IPS-NIHi11 (cell line): Measurements from ENCODE around the gene EFNA2.

Experiments
- DNase-seq: peaks from one replicate; pipeline ENCODE4 v3.0.0; 2012; ENCODE audit warnings: mixed read lengths, low spot score

Gene EFNA2

DNA sequence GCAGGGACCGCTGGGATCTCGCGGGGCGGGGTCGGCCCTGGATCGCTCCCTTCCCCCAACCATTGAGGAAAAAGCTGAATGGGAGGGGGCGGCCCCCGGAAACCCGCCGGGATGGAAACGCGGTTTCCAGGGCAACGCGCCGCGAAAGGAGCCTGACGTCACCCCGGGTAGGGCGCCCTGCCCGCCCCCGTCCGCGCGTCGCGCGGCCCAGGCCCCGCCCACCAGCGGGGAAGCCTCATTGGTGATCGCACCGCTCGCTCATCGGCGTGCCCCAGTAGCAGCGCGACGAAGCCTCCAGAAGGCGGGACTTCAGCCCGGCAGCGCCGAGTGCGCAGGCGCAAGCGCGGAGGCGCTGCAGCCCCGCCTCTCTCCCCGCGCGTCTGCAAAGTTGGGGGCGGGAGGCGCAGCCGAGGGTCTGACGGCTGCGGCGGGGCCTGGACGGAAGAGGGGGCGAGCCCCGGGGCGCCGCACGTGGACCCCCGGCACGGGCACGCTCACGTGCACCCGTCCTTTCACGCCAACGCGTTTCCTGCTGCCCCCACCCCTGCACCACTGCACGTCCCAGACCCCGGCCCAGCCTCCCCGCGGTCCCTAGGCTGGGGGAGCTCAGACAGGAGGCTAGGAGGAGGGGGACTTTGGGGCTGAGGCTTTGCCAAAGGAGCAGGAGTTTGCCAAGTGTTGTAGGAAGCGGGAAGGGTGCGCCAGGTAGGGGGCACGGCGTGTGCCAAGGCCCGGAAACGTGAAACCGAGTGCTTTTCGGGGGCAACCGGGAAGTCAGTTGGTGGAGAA lies 24.7 kb upstream of the EFNA2 start:
- DNase-seq: peak; percentile 90

DNA sequence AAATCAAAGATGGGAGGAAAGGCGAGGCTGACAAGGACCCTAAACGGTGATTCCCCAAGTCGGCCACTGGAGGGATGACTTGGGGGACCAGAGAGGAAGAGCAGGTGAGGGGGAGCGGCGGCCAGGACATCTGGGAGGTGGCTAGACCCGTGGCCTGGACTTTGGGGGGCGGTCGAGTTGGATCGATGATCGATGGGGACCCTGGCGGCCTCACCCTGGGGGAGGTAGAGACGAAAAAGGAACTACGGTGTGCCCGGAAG lies 24.2 kb upstream of the EFNA2 start:
- DNase-seq: no peak

DNA sequence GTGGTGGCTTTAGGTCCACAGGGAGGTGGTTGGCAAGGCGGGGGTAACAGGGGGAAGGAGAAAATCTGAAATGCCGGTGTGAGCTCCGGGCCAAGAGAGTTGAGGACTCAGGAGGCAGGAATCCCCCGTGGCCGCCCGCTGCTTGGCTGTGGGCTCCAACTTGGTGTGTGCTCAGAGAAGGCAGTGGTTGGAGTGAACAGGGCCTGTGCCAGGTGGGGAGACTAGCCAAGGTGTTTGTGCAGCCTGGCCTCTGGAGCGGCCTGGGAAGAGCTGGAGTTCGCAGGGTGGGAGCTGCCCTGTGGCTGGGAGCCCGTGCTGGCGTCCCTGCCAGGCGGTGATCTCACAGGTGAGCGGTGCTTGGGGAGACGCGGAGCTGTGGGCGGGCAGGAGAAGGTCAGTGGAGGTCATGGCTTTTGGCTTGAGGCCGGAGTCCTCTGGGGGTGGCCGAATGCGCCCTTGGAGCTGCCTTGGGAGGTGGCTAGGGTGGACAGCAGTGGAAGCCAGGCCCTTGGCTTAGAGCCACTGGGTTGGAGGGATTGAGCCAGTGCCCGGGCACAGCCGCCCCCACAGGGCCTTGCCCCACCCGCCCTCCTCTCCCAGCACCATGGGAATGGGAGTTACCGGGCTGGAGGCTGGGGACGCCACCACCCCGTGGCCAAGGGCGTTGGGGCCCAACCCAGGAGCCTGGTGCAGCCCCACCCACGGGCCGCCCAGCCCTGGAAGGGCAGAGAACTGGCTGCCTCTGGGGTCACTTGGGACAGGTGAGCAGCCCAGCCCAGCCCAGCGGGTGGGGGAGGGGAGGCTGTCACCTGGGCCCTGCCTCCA lies 23.7 kb upstream of the EFNA2 start:
- no peak for DNase-seq

DNA sequence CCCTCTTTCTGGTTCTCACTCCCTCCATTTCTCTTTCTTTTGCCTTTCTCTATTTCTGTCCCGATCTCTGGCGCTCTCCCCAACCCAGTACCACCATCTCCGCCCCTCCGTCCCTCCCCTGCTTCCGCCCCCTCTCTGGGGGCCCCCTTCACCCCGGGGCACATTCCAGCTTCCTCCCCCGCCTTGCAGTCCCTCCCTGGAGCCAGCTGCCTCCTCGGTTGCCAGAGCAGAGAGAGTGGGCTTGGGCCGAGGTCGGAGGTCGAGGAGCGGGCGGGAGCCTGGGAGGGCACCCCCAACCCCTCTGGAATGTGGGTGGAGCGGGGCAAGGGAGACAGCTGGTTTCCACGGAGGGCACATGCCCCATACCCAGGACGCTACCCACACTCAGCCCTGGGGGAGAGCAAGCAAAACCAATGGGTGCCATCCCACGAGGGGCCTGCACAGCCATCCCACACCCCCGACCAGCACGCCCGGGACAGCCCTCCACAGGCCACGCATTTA lies 23.0 kb upstream of the EFNA2 start:
- DNase-seq: no peak

DNA sequence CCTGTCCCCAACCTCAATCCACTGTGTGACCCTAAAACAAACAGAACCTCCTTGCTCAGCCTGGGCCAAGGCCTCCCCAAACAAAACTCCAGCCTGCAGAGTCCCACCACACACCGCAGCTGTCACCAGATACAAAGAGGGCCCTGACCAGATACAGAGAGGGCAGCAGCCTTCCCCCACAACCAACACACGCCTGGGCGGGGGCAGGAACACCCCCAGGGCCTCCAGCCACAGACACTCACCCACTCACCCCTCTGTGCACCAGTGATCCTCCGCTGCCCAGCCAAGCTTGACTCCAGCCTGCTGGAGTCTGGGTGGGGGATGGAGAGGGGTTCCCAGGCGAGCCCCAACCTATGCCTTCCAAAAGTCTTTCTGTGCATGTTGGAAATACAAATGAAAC lies 22.5 kb upstream of the EFNA2 start:
- DNase-seq: no peak

DNA sequence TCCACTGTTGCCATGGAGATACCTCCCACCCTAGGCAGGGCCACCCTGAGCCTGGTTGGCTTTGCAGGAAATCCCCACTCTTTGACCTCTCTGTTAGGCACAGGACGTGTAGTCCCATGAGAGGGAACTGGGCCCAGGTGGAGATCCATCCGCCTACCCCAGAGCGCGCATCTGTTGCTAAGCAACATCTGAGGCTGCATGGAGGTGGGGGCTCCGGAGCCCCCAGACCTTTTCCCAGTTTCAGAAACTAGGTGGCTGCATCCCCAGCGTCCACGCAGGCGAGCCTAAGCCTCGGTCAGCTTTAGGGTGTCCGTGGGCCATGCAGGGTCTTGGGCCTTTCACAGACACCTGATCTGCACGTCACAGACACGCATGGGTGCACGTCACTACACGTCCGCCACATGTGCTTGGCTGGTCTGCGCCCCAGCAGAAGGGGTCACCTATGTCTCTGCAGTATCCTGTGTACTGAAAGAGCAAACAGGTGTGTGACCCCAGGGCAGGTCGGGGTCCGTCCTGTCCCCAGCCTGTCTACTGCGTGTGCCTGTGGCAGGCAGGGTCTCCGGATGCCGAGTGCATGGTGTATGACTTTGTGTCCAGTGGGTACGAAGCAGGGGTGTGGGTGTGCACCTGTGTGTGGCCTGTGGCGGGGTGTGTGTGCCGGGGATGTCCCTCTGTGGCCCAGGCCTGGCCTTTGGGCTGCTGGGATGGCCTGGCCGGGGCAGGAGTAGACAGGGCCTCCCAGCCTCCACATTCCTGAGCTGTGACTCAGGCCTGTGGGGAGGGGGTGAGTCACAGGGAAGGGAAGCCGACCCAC lies 20.7 kb upstream of the EFNA2 start:
- DNase-seq: no peak

DNA sequence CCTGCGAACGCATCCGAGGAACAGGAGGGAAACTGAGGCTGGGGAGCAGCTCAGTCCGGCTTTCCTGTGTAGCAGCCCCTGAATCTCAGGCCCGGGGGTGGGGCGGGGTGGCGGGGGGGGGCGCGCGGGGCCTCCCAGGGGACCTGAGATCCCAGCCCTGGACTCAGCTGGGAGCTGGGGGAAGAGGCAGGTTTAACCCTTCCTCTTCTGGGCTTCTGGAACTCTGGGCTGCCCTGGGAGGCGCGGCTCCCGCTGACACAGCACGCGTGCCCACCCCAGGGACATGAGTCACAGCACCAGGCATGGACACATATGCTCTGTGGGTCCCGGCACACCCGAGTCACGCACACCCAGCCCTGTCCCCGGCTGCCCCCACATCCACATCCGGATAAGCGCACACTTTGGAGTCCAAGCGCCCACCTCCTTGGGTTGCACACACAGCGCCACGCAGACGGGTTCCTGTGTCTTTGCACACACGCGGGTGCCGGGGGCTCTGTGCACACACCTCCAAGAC lies 20.0 kb upstream of the EFNA2 start:
- no peak for DNase-seq

DNA sequence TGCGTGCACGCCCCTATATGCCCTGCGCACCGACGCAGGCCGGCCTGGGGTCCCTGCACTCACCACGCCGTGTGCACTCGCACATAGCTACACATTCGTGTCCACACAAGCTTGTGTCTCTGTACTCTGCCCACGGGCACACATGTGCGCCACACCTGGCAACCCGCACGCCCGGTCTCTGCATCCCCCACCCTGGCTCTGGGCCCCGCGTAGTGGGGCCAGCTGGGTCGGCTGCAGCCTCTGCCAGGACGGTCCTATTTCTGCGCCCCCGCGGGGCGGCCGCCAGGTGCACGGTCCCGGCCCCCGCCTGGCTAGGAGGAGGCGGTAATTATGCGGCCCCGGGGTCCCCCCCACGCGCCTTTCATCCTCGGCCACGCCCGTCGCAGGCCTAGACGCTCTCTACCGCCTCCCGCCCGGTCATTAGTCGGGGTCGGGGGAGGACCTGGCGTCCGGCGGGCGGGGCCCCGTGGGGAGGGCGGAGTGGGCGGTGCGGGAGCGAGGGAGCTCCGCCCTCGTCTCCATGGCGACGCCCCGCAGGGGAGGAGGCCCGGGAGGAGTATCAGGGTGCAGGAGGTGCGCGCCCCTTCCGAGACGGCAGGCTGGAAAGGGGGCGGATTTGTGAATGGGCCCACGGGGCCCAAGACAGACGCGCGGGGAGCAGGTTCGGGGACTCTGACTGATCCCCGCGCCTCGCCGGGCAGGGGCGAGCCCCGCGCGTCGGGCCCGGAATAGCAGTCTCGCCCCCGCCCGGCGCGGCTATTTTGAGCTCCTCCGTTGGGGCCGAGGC lies 19.4 kb upstream of the EFNA2 start:
- peak; percentile 71 for DNase-seq

DNA sequence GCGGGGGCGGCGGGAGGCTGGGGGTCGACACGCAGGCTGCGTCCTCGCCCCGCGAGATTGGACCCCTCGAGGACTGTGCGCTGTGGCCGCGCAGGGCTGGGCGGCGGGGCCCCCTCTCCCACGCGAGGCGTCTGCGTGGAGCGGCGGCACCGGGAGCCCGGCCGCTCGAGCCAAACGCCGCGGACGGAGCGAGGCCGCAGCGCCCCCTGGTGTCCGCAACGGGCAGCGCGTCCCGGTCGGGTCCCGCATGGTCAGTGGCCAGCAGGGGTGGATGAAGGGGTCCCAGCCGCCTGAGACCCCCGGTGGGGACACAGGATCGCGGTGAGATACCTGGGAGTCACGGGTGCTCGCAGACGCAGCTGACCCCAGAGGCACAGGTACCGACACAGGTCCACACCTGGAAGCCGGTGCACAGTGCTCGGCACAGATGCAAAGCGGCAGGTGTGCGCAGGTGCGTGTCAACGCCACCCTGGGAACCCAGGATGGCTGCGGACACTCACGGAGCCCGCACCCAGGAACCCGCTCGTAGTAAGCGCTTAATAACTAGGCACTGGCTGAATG lies 18.7 kb upstream of the EFNA2 start:
- no peak for DNase-seq

DNA sequence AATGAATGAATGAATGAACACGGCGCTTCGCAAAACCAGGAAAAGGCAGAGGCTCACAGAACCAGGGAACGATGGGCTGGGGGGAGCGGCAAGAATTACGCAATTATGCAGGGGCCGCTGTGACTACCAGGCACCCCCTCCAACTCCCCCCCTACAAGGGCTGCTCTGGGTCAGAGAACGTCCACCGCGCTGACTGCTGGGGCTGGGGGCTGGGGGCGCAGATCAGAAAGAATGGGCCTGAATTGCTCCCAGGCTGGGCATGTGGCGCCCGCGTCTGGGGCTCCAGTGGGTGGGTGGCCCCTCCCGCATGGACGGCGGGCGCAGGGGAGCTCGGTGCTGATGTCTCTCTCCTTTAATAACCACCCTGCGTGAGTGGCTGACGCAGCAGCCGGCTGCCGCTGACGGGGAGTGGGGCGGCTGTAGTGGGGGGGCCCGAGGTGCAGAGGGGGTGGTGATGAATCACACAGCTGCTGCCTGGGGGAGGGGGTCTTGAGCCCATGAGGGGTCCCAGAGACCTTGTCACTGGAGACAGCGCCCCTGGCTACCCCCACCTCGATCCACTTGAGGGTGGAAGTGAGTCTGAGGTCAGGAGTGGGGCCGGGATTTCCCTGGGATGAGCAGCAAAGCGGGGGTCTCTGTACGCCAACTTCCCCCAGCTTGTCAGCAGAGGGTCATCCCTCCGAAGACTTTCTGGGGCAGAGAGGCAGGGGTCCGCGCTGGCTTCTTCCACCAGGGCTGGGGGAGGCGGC lies 18.0 kb upstream of the EFNA2 start:
- DNase-seq: no peak

DNA sequence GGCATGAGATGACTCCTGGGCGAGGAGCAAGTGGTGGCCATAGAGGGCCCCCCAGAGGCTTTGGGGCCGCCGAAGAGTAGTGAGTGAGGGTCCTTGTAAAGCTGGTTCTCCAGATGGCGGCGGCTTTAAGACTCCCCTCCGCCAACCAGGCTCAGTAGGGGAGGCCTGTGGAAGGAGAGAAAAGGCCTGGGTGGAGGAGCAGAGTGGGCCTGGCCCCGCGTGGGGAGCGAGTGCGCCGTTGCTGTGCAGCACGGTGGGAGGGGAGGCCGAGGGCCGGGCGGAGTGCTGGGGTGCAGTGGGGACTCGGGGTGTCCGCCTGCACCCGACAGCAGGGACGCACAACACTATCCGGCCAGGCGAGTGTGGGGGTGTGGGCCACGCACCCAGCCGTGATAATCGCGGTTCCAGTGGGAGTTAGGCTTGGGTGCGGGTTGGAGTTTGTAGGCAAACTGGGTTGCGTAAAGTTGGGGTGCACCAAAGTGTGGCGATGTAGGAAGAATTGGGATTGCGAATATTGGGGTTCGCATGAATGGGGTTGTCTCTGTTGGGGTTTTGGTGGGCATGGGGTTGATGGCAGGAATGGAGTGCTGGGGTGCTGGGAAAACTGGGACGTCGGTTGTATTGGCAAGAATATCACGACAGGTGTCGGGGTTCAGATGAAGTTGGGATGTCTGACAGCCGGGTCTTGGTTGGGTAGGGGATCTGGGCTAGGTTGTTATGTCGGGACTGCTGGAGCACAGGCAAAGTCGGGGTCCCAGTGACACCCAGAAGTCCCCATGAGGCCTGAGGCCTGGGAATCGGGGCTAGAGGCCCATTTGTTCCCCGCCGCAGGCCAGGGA lies 17.2 kb upstream of the EFNA2 start:
- DNase-seq: no peak

DNA sequence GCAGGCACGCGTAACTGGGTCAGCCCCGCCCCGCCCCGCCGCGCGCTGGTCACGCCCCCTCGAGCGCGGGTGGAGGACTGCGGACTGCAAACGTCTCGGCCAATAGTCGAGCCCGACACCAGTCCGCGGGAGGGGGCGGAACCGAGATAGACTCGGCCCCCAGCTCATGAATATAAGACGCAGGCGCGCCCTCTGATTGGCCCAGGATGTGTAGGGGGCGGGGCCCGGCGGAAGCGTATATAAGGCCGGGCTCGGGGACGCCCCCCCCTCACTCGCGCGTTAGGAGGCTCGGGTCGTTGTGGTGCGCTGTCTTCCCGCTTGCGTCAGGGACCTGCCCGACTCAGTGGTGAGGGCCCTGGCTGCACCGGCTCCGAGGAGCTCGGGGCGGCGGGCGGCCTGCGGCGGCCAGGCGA lies 16.6 kb upstream of the EFNA2 start, which contains the start of gene CIRBP:
TSS of gene CIRBP (plus strand) at position 268 of the 413 bp plus-strand sequence. CDS start 1,602 bp downstream, outside the sequence.
- DNase-seq: peak; percentile 89

DNA sequence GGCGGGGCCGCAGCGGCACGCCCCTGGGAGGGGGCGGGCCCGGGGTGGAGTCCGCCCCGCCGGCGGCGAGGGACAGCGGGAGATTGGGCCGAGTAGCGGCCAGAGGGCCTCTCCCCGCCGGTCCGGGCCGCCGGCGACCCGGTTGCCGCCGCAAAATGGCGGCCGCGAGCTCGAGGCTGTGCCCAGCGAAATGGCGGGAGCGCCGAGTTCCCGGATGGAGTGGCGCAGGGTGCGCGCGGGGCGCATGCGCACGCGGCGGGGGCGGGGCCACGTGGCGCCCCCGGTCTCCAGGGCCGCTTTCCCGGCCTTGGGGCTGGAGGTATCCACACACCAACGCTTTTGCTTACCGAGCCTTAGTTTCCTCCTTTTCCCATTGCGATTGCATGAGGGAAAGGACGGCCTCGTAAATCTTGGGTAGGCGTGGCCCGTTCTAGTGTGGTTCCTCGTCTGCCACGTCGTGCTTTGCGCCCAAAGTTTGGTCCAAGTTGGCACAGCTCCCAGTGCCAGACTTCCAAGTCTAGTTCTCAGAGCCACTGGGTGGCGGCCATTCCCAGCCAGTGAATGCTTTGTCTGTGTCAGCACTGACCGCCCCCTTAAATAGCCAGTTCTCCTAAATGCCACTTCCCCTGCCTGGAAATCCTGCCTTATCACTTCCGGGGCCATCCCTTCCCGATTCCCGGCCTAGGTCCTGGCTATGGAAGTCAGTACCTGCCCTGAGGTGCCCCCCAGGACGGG lies 16.0 kb upstream of the EFNA2 start:
- peak; percentile 82 for DNase-seq

DNA sequence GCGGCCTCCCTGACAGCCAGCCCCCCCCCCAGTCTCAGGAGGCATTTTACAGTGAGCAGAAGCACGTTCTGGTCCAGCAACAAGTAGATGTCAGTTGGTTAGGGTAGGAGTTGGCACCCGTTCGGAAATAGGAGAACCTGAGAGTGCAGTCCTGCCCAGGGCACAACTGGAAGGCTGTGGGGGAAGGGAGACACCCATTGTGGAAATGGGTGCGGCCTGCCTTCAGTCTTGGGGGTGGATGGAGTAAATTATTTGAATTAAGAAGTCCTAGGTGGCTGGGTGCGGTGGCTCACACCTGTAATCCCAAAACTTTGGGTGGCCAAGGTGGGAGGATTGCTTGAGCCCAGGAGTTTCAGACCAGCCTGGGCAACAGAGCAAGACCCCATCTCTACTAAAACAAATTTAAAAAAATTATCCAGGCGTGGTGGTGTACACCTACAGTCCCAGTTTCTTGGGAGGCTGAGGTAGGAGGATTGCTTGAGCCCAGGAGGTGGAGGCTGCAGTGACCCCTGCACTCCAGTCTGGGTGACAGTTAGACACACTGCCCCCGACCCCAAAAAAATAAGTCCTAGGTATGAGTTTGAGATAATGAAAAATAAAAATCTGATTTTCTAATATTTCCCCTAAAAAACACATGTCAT lies 15.3 kb upstream of the EFNA2 start:
- no peak for DNase-seq

DNA sequence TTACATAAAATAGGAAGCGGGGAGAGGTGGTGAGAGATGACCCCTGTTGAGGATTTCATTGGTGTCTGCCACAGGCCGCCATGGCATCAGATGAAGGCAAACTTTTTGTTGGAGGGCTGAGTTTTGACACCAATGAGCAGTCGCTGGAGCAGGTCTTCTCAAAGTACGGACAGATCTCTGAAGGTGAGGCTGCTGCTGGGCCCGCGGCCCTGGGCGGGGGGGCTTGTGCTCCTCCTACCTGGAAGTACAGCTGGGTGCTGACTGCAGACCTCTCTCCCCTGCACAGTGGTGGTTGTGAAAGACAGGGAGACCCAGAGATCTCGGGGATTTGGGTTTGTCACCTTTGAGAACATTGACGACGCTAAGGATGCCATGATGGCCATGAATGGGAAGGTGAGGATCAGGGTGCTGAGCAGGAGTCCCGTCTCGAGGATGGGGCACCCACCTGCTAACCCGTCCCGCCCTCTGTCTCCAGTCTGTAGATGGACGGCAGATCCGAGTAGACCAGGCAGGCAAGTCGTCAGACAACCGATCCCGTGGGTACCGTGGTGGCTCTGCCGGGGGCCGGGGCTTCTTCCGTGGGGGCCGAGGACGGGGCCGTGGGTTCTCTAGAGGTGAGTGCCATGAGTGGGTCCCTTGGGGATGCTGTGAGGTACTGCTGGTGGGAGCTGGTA lies 14.7 kb upstream of the EFNA2 start:
- DNase-seq: no peak

DNA sequence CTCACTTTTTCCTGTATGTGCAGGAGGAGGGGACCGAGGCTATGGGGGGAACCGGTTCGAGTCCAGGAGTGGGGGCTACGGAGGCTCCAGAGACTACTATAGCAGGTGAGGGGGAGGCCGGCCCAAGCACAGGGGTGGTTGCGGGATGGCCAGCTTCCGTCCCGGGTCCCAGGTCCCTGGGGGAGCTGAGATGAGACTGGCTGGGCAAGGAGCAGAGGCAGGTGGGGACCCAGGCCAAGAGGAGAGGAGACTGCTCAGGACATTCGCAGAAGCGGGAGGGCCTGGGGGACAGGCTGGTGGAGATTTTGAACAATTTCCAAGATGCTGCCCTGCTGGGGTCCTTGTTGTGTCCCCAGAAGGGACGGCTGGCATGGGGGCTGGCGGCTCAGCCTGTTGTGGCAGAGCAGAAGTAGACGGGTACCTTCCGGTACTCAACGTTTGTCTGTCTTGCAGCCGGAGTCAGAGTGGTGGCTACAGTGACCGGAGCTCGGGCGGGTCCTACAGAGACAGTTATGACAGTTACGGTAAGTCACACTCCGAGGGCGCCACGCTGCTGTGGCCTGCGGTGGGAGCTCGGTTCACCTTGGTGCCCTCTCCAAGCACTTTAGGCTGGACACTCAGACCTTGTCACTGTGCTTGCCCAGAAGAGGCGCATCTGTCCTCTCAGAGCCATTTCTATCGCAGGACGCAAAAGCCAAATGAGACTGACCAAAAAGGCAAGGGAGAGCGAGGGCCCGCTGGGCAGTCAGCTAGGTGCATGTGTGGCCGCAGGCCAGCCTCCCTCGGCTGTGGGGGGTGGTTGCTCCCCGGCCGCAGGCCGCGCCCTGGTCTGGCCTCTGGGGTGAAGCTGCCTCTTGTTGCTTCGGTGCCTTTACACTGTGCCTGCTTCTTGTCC lies 13.9 kb upstream of the EFNA2 start:
- DNase-seq: no peak
